SU-DHL-6 (cell line): ENCODE measurements around the gene CYP2A6.
"Not testable (repeated sequence)": the region's sequence is repeated elsewhere in the genome, so short reads cannot be mapped to it uniquely, and the experiment has no call there.

Experiments
- H2AFZ ChIP-seq: fragments of 200-600 bp; sonication (generic); 2 replicates; pipeline ENCODE4 v1.6.1; 2014; ENCODE audit warnings: low read depth, mild to moderate bottlenecking, moderate library complexity, mixed read lengths, antibody characterized with exemption, low read length; ENCODE audit not compliant: severe bottlenecking
- H3F3A ChIP-seq: fragments of 200-600 bp; shearing (Covaris generic); 2 replicates; pipeline ENCODE4 v1.6.0; 2016; ENCODE audit warnings: antibody characterized with exemption, mild to moderate bottlenecking; ENCODE audit not compliant: insufficient read depth
- H3K27ac ChIP-seq: fragments of 200-600 bp; sonication (generic); 2 replicates; pipeline ENCODE4 v1.5.1; 2016; ENCODE audit warnings: low read depth, mild to moderate bottlenecking, low read length, moderate library complexity, mixed read lengths
- H3K27me3 ChIP-seq: fragments of 200-600 bp; sonication (generic), shearing (Covaris generic); 2 replicates; pipeline ENCODE4 v1.6.0; 2014; ENCODE audit warnings: mild to moderate bottlenecking, low read length
- H3K36me3 ChIP-seq: fragments of 200-600 bp; sonication (generic); 2 replicates; pipeline ENCODE4 v1.6.1; 2014; ENCODE audit warnings: mild to moderate bottlenecking, low read length, mixed read lengths
- H3K4me2 ChIP-seq: fragments of 300-600, 200-600 bp; shearing (Covaris generic), sonication (generic); 2 replicates; pipeline ENCODE4 v1.6.0; 2014; ENCODE audit warnings: low read length, low read depth, mild to moderate bottlenecking; ENCODE audit not compliant: poor library complexity, severe bottlenecking
- H3K4me3 ChIP-seq: fragments of 200-600 bp; sonication (generic); 2 replicates; pipeline ENCODE4 v1.5.1; 2014; ENCODE audit warnings: antibody characterized with exemption, low read length, mild to moderate bottlenecking, mixed read lengths; ENCODE audit not compliant: insufficient read depth, poor library complexity, severe bottlenecking
- H3K79me2 ChIP-seq: fragments of 200-600 bp; sonication (generic); 2 replicates; pipeline ENCODE4 v1.6.1; 2014; ENCODE audit warnings: mild to moderate bottlenecking, low read length, moderate library complexity; ENCODE audit not compliant: insufficient read depth
- H3K9ac ChIP-seq: fragments of 200-600 bp; sonication (generic); 2 replicates; pipeline ENCODE4 v1.7.0; 2014; ENCODE audit warnings: mild to moderate bottlenecking, low read length
- H3K9me2 ChIP-seq: fragments of 200-600 bp; sonication (generic); replicated peaks from 2 replicates; pipeline ENCODE4 v1.6.1; 2014; ENCODE audit warnings: low read length; ENCODE audit not compliant: insufficient read depth
- H3K9me3 ChIP-seq: fragments of 200-600 bp; sonication (generic); 2 replicates; pipeline ENCODE4 v1.6.1; 2014; ENCODE audit warnings: low read length, mixed read lengths; ENCODE audit not compliant: insufficient read depth
- H4K20me1 ChIP-seq: fragments of 200-600 bp; sonication (generic); 2 replicates; pipeline ENCODE4 v1.6.1; 2014; ENCODE audit warnings: low read depth, mild to moderate bottlenecking, antibody characterized with exemption, low read length, moderate library complexity, mixed read lengths
- EZH2phosphoT487 ChIP-seq: fragments of 200-600 bp; sonication (generic), shearing (Covaris generic); conservative IDR thresholded peaks from 2 replicates; pipeline ENCODE4 v1.6.1; 2018; ENCODE audit warnings: mild to moderate bottlenecking, antibody characterized with exemption, low read length, moderate library complexity, mixed read lengths
- TF ChIP-seq, protein P1 (sequence below): fragments of 200-600 bp; sonication (generic); IDR thresholded peaks from one replicate; pipeline ENCODE4 v1.5.1; 2017; ENCODE audit warnings: antibody characterized with exemption, mild to moderate bottlenecking, low read length, moderate library complexity; ENCODE audit not compliant: insufficient read depth, poor library complexity, severe bottlenecking

CYP2A6 gene

DNA sequence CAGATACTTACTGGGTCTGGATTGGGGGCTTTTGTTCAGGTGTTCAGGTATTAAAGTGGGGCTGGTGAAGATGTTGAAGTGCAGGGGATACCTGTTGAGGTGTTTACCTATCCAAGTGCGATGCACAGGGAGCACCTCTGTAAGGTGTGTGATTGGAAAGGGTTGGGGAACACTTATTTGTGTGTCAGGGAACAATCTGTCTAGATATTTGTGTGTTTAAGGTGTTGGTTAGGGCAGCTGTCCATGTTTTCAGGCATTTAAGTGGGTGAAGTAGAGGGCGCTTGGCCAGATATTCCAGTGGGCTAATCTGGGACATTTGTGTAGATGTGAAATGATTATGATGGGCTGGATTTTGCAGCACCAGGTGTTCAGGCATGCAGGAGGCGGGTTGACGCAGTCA, 29.1 kb upstream of the CYP2A6 start:
- H3F3A ChIP-seq, H3K27ac ChIP-seq, H3K27me3 ChIP-seq, H3K9me2 ChIP-seq, H3K36me3 ChIP-seq, H3K9me3 ChIP-seq, H3K79me2 ChIP-seq, H3K4me2 ChIP-seq, H4K20me1 ChIP-seq, H3K9ac ChIP-seq, H2AFZ ChIP-seq, H3K4me3 ChIP-seq: not testable (repeated sequence)

DNA sequence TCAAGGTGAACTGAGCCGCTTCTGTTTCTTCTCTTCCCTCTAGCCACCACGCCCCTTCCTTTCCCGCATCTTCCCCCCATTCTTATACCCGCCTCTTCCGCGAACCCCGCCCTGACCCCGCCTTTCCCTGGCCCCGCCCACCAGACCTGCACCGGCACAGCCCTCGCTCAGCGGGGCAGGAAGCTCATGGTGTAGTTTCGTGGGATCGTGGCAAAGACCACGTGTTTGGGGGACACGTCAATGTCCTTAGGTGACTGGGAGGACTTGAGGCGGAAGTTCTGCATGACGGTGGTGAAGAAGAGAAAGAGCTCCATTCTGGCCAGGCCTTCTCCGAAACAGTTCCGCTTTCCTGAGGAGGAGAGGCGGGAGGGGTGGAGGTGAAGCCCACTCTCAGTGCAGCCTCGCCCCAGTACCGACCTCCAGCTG, 25.3 kb upstream of the CYP2A6 start:
- not testable (repeated sequence) for H3K27ac ChIP-seq

DNA sequence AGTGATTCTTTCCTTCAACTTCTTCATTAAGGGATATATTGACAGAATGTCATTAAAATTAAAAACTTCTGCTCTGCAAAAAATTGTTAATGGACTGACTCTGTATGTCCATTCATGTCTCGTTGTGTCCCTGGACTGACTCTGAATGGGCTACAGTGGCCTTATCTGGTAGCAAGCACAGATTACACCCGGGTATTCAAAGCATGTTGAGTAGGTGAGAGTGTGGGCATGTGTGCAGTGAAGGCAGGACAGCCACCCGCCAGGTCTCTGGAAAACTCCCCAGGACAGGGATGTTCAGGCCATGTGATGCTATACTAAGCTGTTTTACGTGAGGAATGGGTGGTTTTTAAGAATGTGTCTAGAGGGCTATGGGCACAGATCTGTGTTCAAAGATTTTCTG, 24.6 kb upstream of the CYP2A6 start:
- H2AFZ ChIP-seq, H3F3A ChIP-seq, H4K20me1 ChIP-seq, H3K27ac ChIP-seq, H3K4me2 ChIP-seq, H3K79me2 ChIP-seq, H3K9me2 ChIP-seq, H3K4me3 ChIP-seq, H3K9me3 ChIP-seq, H3K36me3 ChIP-seq, H3K9ac ChIP-seq, H3K27me3 ChIP-seq: not testable (repeated sequence)

More for the DNA sequence above, 25.3 kb upstream of the CYP2A6 start:
- H3K27me3 ChIP-seq, H3F3A ChIP-seq, H2AFZ ChIP-seq, H3K9me3 ChIP-seq, H3K9me2 ChIP-seq, H3K36me3 ChIP-seq, H3K4me3 ChIP-seq, H3K9ac ChIP-seq, H3K4me2 ChIP-seq, H3K79me2 ChIP-seq, H4K20me1 ChIP-seq: not testable (repeated sequence)

DNA sequence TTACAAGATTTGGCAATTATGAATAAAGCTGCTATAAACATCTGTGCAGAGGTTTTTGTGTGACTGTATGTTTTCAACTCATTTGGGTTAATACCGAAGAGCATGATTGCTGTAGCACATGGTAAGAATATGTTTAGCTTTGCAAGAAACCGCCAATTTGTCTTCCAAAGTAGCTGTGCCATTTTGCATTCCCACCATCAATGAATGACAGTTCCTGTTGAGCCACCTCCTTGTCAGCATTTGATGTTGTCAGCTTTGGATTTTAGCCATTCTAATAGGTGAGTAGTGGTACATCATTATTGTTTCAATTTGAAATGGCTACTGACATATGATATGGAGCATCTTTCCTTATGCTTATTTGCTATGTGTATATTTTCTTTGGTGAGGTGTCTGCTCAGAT, 23.6 kb upstream of the CYP2A6 start:
- not testable (repeated sequence) for H3K9me3 ChIP-seq, H2AFZ ChIP-seq, H3K36me3 ChIP-seq, H4K20me1 ChIP-seq, H3K27ac ChIP-seq, H3K27me3 ChIP-seq, H3K4me3 ChIP-seq, H3K9ac ChIP-seq, H3F3A ChIP-seq, H3K4me2 ChIP-seq, H3K79me2 ChIP-seq, H3K9me2 ChIP-seq

DNA sequence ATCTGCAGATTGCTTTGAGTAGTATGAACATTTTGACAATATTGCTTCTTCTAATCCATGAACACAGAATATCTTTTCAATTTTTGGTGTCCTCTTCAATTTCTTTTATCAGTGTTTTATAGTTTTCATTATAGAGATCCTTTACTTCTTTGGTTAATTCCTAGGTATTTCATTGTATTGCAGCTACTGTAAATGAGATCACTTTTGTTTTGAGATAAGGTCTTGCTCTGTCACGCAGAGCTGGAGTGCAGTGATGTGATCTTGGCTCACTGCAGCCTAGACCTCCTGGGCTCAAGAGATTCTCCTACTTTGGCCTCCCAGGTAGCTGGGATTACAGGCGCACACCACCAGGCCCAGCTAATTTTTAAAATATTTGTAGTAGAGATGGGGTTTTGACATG, 22.0 kb upstream of the CYP2A6 start:
- Histone ChIP-seq H3F3A (no peaks in the 10 kb centered on the region), H2AFZ (no peak overlapping the region), H3K27ac (no peak overlapping the region), H3K9ac (no peak overlapping the region), H3K27me3 (no peaks in the 10 kb centered on the region), H3K4me3 (no peak overlapping the region), H3K79me2 (no peaks in the 10 kb centered on the region), H3K36me3 (no peaks in the 10 kb centered on the region), H3K9me2 (no peaks in the 10 kb centered on the region), H4K20me1 (no peaks in the 10 kb centered on the region), H3K9me3 (no peaks in the 10 kb centered on the region), H3K4me2 (no peak overlapping the region)
- no peak for TF ChIP-seq EZH2phosphoT487
- TF ChIP-seq, protein P1, sequence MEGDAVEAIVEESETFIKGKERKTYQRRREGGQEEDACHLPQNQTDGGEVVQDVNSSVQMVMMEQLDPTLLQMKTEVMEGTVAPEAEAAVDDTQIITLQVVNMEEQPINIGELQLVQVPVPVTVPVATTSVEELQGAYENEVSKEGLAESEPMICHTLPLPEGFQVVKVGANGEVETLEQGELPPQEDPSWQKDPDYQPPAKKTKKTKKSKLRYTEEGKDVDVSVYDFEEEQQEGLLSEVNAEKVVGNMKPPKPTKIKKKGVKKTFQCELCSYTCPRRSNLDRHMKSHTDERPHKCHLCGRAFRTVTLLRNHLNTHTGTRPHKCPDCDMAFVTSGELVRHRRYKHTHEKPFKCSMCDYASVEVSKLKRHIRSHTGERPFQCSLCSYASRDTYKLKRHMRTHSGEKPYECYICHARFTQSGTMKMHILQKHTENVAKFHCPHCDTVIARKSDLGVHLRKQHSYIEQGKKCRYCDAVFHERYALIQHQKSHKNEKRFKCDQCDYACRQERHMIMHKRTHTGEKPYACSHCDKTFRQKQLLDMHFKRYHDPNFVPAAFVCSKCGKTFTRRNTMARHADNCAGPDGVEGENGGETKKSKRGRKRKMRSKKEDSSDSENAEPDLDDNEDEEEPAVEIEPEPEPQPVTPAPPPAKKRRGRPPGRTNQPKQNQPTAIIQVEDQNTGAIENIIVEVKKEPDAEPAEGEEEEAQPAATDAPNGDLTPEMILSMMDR, result no peak
